H7 (cell line): Measurements from ENCODE around the gene ABTB2. TPM values are rescaled to one million over a fixed set of nuclear protein-coding genes. Genes with fewer than 3 reads are reported as not detected.

Source experiments
- DNase-seq: peaks from one replicate; pipeline ENCODE4 v3.0.0; 2012
- H3K27me3 ChIP-seq: 2 replicates; pipeline ENCODE4 v1.6.0; 2011; ENCODE audit warnings: mild to moderate bottlenecking, low read length; ENCODE audit not compliant: control insufficient read depth, insufficient read depth
- H3K36me3 ChIP-seq: replicated peaks from 2 replicates; pipeline ENCODE4 v1.5.1; 2011; ENCODE audit warnings: low read length; ENCODE audit not compliant: control insufficient read depth, insufficient read depth
- H3K4me3 ChIP-seq: 2 replicates; pipeline ENCODE4 v1.5.1; 2011; ENCODE audit warnings: low read depth, mild to moderate bottlenecking, control low read depth, low read length, moderate library complexity; ENCODE audit not compliant: insufficient read depth
- total RNA-seq: library from RNA; depleted of rRNA; stranded (reverse); fragments of >200 nt; shearing (Covaris generic); gene quantifications from 2 replicates; pipeline ENCODE4 v1.2.3, GENCODE V29; 2014

Gene ABTB2
- total RNA-seq, 1 experiment from 2014 or later: 12.2 TPM

GRCh38 chr11:34380696-34381095 is 22.9 kb upstream of the ABTB2 start:
- no peak for DNase-seq

GRCh38 chr11:34379539-34379938 is 21.7 kb upstream of the ABTB2 start:
- DNase-seq: no peak
- Histone ChIP-seq H3K27me3 (no peaks in the 10 kb centered on the region), H3K4me3 (no peak overlapping the region), H3K36me3 (no peaks in the 10 kb centered on the region)

More at GRCh38 chr11:34380696-34381095, 22.9 kb upstream of the ABTB2 start:
- no peaks in the 10 kb centered on the region for H3K36me3 ChIP-seq
- no peaks in the 10 kb centered on the region for H3K27me3 ChIP-seq
- no peak overlapping the region for H3K4me3 ChIP-seq

GRCh38 chr11:34379079-34379478 is 21.3 kb upstream of the ABTB2 start:
- no peak for DNase-seq

GRCh38 chr11:34373727-34374126 is 15.9 kb upstream of the ABTB2 start:
- Histone ChIP-seq H3K27me3 (no peaks in the 10 kb centered on the region), H3K4me3 (no peak overlapping the region), H3K36me3 (no peaks in the 10 kb centered on the region)
- DNase-seq: no peak

More at GRCh38 chr11:34379079-34379478, 21.3 kb upstream of the ABTB2 start:
- H3K27me3 ChIP-seq: no peaks in the 10 kb centered on the region
- H3K4me3 ChIP-seq: no peak overlapping the region
- H3K36me3 ChIP-seq: no peaks in the 10 kb centered on the region

- H3K36me3 ChIP-seq: no peaks in the 10 kb centered on the region
- DNase-seq: peak; percentile 33
- no peak overlapping the region for H3K4me3 ChIP-seq
- no peaks in the 10 kb centered on the region for H3K27me3 ChIP-seq
Measured at GRCh38 chr11:34366522-34366921, 8.7 kb upstream of the ABTB2 start.

- Histone ChIP-seq H3K4me3 (no peak overlapping the region), H3K36me3 (no peaks in the 10 kb centered on the region), H3K27me3 (peaks cover under 1% of the 10 kb centered on the region; the same call in 1 of the 2 replicates)
- no peak for DNase-seq
Measured at GRCh38 chr11:34364102-34364501, 6.3 kb upstream of the ABTB2 start.

- DNase-seq: no peak
- H3K36me3 ChIP-seq: no peaks in the 10 kb centered on the region
- H3K4me3 ChIP-seq: no peak overlapping the region
- peaks cover 6% of the 10 kb centered on the region for H3K27me3 ChIP-seq
Measured at GRCh38 chr11:34363363-34364084, 5.7 kb upstream of the ABTB2 start.

GRCh38 chr11:34360046-34360445 is 2.2 kb upstream of the ABTB2 start:
- H3K27me3 ChIP-seq: peaks cover 27% of the 10 kb centered on the region
- no peak overlapping the region for H3K4me3 ChIP-seq
- H3K36me3 ChIP-seq: no peaks in the 10 kb centered on the region
- DNase-seq: no peak

GRCh38 chr11:34359548-34359891 is 1.7 kb upstream of the ABTB2 start:
- peak; percentile 51 for DNase-seq
- H3K36me3 ChIP-seq: no peaks in the 10 kb centered on the region
- peaks cover 27% of the 10 kb centered on the region for H3K27me3 ChIP-seq
- no peak overlapping the region for H3K4me3 ChIP-seq

- peak; percentile 66 for DNase-seq
- Histone ChIP-seq H3K36me3 (no peaks in the 10 kb centered on the region), H3K4me3 (peak overlapping the region; percentile 63), H3K27me3 (peaks cover 27% of the 10 kb centered on the region)
Measured at GRCh38 chr11:34358728-34359547, 1.1 kb upstream of the ABTB2 start.

- DNase-seq: no peak
- no peaks in the 10 kb centered on the region for H3K36me3 ChIP-seq
- H3K27me3 ChIP-seq: peaks cover 27% of the 10 kb centered on the region
- H3K4me3 ChIP-seq: peak overlapping the region; percentile 63
Measured at GRCh38 chr11:34358258-34358727, 483 bp upstream of the ABTB2 start.

GRCh38 chr11:34356913-34357700 is 703 bp downstream of the ABTB2 start:
- peaks cover 27% of the 10 kb centered on the region for H3K27me3 ChIP-seq
- peak; percentile 72 for DNase-seq
- no peaks in the 10 kb centered on the region for H3K36me3 ChIP-seq
- peak overlapping the region; percentile 75 for H3K4me3 ChIP-seq

- Histone ChIP-seq H3K27me3 (peaks cover 27% of the 10 kb centered on the region), H3K4me3 (peak overlapping the region; percentile 75), H3K36me3 (no peaks in the 10 kb centered on the region)
- peak; percentile 57 for DNase-seq
Measured at GRCh38 chr11:34356576-34356912, 1.3 kb downstream of the ABTB2 start.

GRCh38 chr11:34356130-34356529 is 1.7 kb downstream of the ABTB2 start:
- Histone ChIP-seq H3K4me3 (peak overlapping the region; percentile 75), H3K27me3 (peaks cover 27% of the 10 kb centered on the region), H3K36me3 (no peaks in the 10 kb centered on the region)
- DNase-seq: peak; percentile 46
